HG03439 (cell line): ENCODE results near the gene HOXD11.

Experiments used
- ATAC-seq: cut with Tn5 transposase; IDR thresholded peaks from one replicate; pipeline ENCODE4 v1.9.1; 2021; ENCODE audit warnings: mild to moderate bottlenecking, moderate library complexity; ENCODE audit not compliant: unreplicated experiment

The HOXD11 gene

GRCh38 chr2:176105078-176105729, 1.9 kb upstream of the HOXD11 start:
- ATAC-seq = no peak

DNA sequence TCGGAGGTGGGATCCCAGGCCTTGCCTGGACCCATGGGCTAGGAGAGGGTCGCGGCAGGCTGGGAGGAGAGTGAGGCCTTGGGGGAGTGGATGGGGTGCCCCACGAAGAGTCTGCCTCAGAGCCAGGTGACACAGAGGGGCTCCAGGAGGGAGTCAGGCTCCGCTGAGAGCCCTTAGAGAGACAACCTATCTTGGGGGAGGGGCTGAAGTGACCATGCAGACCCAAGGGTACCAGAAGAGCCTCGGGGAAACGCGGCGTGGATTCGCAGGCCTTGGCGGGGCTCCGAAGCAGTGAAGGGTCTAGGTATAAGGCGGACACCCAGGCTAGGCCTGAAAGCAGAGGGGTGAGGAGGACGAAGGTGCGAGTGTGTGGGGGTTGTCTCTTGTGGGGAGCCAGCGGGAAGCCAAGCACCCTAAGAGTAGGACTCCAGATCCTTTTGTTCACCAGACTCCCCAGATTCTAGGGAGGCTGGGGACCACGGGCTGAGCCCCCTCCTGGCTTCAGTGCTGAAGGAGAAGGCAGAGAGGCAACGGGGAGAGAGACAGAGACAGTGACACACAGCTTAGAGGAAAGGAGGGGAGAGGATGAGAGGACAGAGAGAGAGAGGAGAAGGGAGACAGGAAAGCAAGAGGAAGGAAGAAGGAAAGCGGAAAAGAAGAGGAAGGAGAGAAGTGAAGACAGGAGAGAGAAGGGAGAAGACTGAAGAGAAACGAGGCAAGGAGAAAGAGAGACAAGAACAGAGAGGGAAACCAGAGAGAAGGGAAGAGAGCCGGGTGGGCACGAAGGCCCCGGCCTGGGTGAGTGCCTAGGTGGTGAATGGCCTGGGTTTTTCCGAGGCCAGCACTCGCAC, 1.1 kb upstream of the HOXD11 start:
- ATAC-seq = no peak

- no peak for ATAC-seq
Measured at GRCh38 chr2:176107731-176108181, 676 bp downstream of the HOXD11 start.

GRCh38 chr2:176109192-176109901, 2.3 kb downstream of the HOXD11 start:
- ATAC-seq = no peak

DNA sequence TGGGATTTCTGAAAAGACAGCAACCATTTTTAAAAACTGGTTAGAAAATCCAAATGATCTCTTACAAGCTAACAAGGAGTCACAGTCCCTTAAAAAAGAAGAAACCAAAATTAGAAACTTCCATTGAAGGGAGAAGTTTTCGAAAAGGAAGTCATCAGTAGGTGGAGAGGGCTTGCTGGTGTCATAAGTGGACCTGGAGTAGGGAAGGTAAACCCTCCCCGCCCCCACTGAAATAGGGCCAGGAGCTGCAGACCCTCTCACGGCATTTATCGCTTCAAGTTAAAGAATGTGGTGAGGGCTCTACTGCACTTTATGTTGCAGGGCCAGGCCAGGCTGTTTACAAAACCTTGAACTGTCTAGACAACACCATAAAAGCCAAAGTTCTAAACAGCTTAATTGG, 2.9 kb downstream of the HOXD11 start:
- ATAC-seq = no peak

DNA sequence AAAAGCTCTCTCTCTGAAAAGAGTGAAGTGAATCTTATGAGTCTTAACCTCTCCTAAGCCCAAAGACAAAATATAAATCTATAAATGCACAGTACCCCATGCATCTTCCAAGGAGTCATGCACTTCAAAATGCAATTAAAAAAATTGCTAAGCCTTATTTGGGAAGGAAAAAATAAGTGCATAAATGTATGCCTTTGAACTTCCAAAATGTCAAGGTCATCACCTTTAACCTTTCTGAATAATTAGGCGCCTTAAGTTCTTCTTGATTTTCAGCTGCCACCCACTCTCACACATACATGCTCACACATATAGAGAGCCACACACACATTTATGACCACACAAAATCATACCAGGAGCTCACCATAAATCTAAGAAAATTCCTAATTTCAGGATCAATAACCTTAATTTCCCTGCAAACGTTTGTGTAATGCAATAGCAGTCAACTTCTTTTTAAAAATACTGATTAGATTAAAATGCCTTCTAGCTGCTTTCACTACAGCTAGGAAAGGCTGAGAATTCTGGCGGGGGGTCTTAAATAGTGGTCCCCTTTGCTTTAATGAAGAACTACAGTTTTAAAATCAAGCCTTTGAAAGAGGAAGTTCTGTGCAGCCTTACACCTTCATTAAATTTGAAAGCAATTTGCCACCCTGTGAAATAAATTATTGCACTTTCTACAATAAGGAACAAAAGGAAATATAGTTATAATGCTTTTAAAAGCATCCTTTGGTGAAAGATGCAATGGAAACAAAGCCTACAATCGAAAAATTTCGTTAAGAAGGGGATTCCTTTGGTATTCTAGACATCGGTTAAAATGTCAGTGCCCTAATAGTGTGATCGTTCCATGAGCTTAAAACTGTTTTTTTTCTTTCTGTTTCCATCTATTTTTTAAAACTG, 3.6 kb downstream of the HOXD11 start:
- no peak for ATAC-seq

- ATAC-seq = peak; percentile 61
Measured at GRCh38 chr2:176111309-176111663, 4.2 kb downstream of the HOXD11 start.

DNA sequence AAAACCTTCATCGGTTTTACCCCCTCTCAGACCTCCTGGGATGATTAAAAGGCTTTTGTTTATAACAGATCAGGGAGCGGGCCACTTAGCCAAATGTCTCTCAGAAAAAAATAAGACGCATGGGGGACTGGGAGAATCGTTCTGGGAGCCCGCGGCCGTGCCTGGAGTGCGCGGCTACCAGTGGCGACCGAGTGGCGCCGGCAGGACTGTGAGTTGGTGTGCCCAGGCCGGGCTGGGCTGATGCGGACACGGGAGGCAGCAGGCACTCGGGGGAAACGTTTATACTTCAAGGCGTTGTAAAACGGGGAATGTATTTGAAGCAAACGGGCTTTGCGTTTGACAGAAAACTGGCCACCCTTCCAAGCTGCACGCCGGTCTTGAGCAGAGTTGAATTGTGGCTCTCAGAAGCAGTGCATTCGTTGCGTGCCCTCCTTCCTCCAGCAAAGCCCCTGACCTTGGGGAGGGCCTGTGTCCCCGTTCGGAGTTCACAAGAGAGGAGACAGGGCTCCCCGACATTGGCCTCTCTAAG, 4.8 kb downstream of the HOXD11 start:
- ATAC-seq = no peak

DNA sequence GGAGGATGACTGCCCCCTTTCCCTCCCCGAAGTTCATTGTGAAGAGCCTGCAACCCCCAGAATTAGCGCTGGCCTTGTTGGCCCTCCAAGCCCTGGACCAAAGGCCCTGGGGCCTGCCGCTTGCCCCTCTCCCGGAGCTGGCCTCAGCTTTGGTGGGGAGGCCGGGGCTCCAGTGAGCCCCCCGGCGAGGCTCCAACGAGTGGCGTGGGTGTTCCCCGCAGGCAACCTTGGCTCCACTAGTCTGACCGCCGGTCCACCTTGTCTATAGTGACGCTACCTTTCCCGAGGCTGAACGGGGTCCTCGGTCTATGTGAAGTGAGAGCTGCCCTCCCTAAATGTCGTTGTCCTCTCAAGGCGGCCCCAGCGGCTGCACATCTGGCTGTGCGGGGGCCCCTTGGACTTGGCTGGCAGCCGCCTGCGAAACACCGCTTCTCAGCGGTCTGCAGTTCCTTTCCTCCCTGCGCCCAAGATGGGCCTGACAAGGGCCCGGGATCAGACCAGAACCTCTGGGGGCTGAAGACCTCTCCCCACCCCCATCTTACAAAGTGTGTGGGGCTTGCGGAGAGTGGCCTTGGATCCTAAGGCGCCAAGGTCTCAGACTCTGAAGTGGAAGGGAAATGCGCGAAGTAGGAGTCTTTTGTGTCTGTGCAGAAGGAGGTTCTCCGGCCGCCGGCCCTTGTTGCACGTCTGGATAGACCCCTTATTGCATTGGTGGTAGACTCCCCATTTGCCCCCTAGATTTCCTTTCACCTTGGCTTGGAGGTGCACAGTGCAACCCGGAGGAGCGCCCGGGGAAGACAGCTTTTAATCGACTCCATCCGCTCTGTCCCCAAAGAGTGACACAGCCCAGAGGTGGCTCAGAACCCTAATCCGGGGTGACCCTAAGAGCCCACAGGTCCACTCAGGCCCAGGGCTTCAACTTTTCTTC, 5.6 kb downstream of the HOXD11 start:
- ATAC-seq = no peak

GRCh38 chr2:176114120-176114929, 7.2 kb downstream of the HOXD11 start:
- ATAC-seq = no peak

DNA sequence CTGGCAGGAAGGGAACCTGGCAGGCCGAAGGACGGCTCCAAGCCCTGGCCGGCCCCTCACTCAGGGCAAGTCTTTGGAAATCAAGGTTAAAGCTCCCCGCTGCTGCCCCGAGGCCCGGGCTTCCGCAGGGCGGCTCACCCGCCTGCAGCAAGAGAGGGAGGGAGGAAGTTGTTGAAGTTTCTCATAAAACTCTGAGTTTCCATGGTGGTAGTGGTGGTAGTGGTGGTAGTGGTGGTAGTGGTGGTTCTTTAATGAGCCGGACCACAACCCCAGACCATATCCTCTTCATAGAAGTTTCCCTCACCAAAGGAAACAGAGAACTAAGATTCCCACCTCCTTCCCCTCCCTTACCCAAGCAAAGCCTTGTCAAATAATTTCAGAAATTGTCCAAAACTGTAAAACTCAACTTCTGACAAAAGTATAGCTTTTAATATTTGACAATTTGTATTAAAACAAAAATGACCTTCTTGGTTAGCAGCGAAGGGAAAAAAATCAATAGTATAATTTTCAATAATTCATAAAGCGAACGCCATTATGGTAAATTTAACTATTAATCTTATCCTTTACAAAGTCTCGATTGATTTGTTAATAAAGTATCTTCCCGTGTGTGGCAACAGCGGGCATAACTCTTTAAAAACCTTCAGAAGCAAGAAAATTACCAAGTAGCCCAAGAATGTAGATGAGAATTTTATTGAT, 8.0 kb downstream of the HOXD11 start:
- ATAC-seq = no peak

GRCh38 chr2:176115883-176116813, 9.1 kb downstream of the HOXD11 start, which contains the start of gene HOXD10:
HOXD10 (plus strand) TSS chr2:176116778; CDS start chr2:176116834, 56 bp downstream.
- ATAC-seq = no peak

DNA sequence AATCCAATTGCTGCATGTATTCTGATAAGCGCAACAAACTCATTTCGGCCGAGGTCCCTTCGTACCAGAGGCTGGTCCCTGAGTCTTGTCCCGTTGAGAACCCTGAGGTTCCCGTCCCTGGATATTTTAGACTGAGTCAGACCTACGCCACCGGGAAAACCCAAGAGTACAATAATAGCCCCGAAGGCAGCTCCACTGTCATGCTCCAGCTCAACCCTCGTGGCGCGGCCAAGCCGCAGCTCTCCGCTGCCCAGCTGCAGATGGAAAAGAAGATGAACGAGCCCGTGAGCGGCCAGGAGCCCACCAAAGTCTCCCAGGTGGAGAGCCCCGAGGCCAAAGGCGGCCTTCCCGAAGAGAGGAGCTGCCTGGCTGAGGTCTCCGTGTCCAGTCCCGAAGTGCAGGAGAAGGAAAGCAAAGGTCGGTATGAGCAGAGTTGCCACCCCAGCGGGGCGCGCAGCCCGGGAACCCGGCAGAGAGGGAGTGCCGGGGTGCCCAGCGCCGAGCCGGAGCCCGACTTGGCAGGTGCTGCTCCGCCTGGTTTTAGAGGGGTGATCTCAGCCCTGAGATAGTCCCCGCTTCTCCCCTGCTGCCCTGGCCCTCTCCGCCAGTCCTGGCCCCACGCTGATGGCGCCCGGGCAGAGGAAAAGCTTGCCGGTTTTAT, 10.2 kb downstream of the HOXD11 start:
- ATAC-seq = no peak

GRCh38 chr2:176117823-176118371, 10.8 kb downstream of the HOXD11 start:
- ATAC-seq = no peak

- no peak for ATAC-seq
Measured at GRCh38 chr2:176118601-176119339, 11.7 kb downstream of the HOXD11 start.
